GM18519 (cell line): ENCODE results near the gene GLG1.
"Not testable (repeated sequence)": the region's sequence is repeated elsewhere in the genome, so short reads cannot be mapped to it uniquely, and the experiment has no call there.

Experiments
- ATAC-seq: cut with Tn5 transposase; IDR thresholded peaks from one replicate; pipeline ENCODE4 v1.9.1; 2021; ENCODE audit warnings: mild to moderate bottlenecking, moderate library complexity; ENCODE audit not compliant: unreplicated experiment, low FRiP score

Gene GLG1

DNA sequence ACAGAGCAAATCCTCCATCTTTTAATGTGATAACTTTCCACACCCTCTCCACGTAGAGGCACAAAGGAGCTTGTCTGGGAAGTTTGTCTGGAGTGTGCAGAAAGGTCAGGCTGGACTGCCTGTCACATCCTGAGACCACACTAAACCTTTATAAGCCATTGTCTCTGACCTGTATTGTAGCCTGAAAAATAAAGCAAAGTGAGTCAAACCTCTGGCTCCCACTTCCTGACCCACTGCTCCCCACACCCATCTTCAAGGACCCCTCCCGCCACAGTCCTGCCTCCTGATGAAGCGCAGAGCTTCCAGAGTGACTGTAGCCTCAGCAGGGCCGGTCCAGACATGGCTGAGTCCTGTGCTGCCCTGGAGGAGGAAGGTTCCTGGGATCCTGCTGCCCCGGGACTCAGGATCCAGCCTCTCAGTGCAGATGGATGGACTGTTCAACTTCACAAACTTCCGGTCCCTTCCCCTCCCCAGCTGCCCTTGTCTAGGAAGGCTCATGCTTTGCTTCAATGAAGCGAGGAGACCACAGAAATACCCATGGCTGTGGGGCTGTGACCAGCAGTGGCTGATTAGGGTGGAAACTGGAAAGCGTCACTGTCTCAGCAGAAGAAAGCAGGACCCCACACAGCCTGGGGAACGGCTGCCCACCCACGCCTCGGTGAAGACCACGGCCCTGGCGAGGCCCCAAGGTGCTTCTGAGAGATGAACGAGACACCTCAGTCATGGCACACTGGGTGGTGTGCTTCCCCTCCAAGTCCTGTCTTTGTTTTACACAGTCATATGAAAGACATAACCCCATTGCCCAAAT, 154.8 kb downstream of the GLG1 start:
- ATAC-seq: peak; percentile 84

- no peak for ATAC-seq
Measured at GRCh38 chr16:74450967-74451760, 155.8 kb downstream of the GLG1 start.

GRCh38 chr16:74450236-74450635, 156.7 kb downstream of the GLG1 start:
- no peak for ATAC-seq

DNA sequence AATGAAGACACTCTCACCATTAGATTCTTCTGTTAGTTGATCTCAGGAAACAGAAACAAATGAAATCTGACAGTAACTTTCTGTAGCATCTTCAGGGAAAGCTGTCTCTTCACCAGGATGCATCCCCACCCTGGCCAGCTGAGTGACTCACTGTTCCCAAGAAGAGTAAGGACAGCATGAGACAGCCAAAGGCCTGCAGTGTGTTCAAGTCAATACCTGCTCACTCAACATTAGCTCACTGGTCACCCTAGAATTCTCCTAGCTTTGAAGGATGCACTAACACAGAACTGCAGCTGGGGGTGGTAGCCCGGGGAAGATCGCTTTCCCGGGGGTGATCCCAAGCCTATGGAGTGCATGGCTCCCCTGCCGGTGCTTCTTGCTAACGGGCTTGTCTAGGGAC, 157.4 kb downstream of the GLG1 start:
- no peak for ATAC-seq

- no peak for ATAC-seq
Measured at GRCh38 chr16:74448990-74449389, 157.9 kb downstream of the GLG1 start.

GRCh38 chr16:74447578-74447977, 159.3 kb downstream of the GLG1 start:
- ATAC-seq: no peak

DNA sequence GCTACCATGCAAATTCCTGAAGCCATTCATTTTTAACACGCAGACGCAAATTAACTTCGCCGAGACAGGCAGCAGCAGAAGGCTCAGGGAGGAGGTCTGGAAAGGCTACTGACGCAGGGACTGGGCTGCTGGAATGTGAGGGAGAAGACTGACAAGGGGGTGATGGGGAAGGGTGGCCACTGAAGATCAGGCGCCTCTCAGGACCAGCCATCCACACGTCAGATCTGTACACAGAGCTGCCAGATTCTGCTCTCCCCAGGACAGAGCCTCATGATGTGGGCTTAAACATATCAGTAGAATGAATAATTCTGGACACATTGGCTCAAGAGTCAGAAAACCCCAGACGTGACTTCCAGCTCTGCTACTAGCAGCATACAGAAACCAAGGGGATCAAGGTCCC, 160.0 kb downstream of the GLG1 start:
- ATAC-seq: no peak

- ATAC-seq: not testable (repeated sequence)
Measured at GRCh38 chr16:74443624-74444346, 163.1 kb downstream of the GLG1 start.

GRCh38 chr16:74439685-74440084, 167.2 kb downstream of the GLG1 start:
- no peak for ATAC-seq

GRCh38 chr16:74438492-74438979, 168.4 kb downstream of the GLG1 start:
- no peak for ATAC-seq

- ATAC-seq: no peak
Measured at GRCh38 chr16:74431516-74431915, 175.4 kb downstream of the GLG1 start.

DNA sequence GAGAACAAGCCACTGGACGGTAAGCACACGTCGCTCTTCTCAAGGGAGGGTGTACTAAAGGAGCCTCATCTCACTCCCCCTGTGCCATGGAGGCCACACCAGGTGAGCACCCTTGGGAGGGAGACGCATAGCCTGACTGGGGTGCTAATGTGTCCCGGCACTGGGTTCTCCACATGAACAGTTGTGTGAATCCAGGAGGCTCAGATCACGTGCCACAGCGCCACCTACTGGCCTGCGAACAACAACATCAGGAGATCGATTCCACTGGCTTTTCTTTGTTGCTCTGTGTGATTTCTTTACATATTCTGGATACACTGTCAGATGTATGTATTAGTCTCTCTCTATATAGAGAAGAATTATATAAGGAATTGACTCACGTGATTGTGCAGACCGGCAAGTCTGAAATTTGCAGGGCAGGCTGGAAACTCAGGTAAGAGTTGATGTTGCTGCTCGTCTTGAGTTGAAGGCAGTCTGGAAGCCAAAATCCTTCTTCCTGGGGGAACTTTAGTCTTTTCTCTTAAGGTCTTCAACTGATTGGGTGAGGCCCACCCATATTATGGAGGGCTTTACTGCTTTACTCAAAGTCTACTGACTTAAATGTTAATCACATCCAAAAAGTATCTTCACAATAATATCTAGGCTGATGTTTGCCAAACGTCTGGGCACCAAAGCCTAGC, 176.7 kb downstream of the GLG1 start:
- peak; percentile 59 for ATAC-seq

GRCh38 chr16:74428493-74428892, 178.4 kb downstream of the GLG1 start:
- ATAC-seq: not testable (repeated sequence)

GRCh38 chr16:74425751-74426150, 181.2 kb downstream of the GLG1 start:
- not testable (repeated sequence) for ATAC-seq

- not testable (repeated sequence) for ATAC-seq
Measured at GRCh38 chr16:74423721-74424120, 183.2 kb downstream of the GLG1 start.

DNA sequence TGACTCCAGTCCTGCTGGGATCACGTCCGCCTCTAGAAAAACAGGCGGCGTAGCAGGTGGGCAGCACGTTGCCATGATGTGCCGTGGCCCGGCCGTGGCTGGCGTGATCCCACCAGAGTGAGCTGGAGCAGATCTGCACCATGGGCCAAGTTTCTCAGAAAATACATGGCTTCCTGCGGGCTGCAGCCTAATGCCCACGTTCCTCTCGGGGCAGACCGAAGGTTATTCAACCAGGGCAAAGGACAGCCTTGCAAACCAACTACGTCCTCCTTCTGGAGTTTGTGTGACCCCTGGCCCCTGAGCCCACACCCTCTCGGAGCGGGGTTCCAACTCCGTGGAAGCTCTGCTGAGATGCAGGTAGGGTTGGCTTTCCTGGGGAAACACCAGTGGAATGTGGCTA, 184.8 kb downstream of the GLG1 start:
- ATAC-seq: not testable (repeated sequence)

DNA sequence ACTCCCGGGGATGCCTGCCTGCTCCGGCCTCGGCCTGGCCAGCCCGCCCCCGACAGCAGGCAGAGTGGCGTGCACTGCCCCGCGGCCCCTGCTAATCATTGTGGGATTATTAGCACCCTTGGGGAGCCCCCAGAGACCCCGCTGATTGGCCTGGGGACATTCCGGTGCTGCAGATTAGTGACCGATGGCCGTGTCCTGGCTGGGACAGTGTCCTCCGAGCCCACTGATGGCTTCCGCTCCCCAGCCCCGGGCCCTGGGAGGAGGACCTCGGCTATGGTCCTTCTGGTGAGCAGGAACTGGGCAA, 185.5 kb downstream of the GLG1 start:
- ATAC-seq: not testable (repeated sequence)

- ATAC-seq: not testable (repeated sequence)
Measured at GRCh38 chr16:74420612-74421481, 186.1 kb downstream of the GLG1 start, which contains the start of gene CLEC18B. TSS of gene CLEC18B (minus strand) at chr16:74421478. CDS start at chr16:74421270, 208 bp downstream.

- not testable (repeated sequence) for ATAC-seq
Measured at GRCh38 chr16:74419811-74420210, 187.1 kb downstream of the GLG1 start.
